DOHH2 (cell line): ENCODE data around the gene APLP2.

Experiments used
- CTCF ChIP-seq: fragments of 200-600 bp; sonication (generic); IDR thresholded peaks from one replicate; pipeline ENCODE4 v1.5.1; 2014; ENCODE audit warnings: antibody characterized with exemption, mild to moderate bottlenecking, low read depth, low read length; ENCODE audit not compliant: poor library complexity, severe bottlenecking
- EZH2phosphoT487 ChIP-seq: fragments of 200-600 bp; sonication (generic); IDR thresholded peaks from 2 replicates; pipeline ENCODE4 v1.6.1; 2017; ENCODE audit warnings: borderline replicate concordance, mild to moderate bottlenecking, antibody characterized with exemption, low read length, moderate library complexity, mixed read lengths

GRCh38 chr11:130157840-130158239 is 88.1 kb downstream of the APLP2 start:
- TF ChIP-seq CTCF: no peak
- no peak for TF ChIP-seq EZH2phosphoT487
